Right lobe of liver (tissue), 6 donors: Measurements from ENCODE around the gene PPP6R1. TPM values are rescaled to one million over a fixed set of nuclear protein-coding genes. Genes with fewer than 3 reads are reported as not detected.

ENCODE experiments used
- ATAC-seq, 4 donors: fragments of 200-7000 bp; cut with Tn5 transposase; one replicate each; pipeline ENCODE4 v1.9.1; 2020; ENCODE audit warnings: mild to moderate bottlenecking in 4 of 4, moderate library complexity in 4 of 4
- DNase-seq, 3 donors: peaks; one replicate each; pipeline ENCODE4 v3.0.0-alpha.2; 2020
- H3K27ac ChIP-seq, 3 donors: fragments of 200-600 bp; one replicate each; pipeline ENCODE4 v1.8.0; 2022
- H3K27me3 ChIP-seq, 2 donors: fragments of 200-600 bp; one replicate each; pipeline ENCODE4 v1.8.0; 2022
- H3K36me3 ChIP-seq, 4 donors: fragments of 200-600 bp; sonication (generic) in 1 of 4; one replicate each; pipeline versions ENCODE4 v1.5.1 to v1.8.0; 2017 to 2022; ENCODE audit warnings: control low read depth in 1 of 4
- H3K4me1 ChIP-seq, 4 donors: fragments of 200-600 bp; sonication (generic) in 1 of 4; one replicate each; pipeline versions ENCODE4 v1.5.1 to v1.8.0; 2017 to 2022; ENCODE audit warnings: control low read depth in 1 of 4
- H3K4me3 ChIP-seq, 3 donors: fragments of 200-600 bp; one replicate each; pipeline ENCODE4 v1.8.0; 2022
- H3K9me3 ChIP-seq, 4 donors: fragments of 200-600 bp; sonication (generic) in 1 of 4; one replicate each; pipeline versions ENCODE4 v1.5.1 to v1.8.0; 2017 to 2022; ENCODE audit warnings: control low read depth in 1 of 4
- POLR2A ChIP-seq: fragments of 450-650 bp; IDR thresholded peaks from one replicate; pipeline ENCODE4 v1.6.1; 2017; ENCODE audit warnings: antibody characterized with exemption, mild to moderate bottlenecking
- WGBS: methylation state at CpG from one replicate; pipeline ENCODE4 v1.1.6; 2018; ENCODE audit warnings: low coverage, low lambda C conversion rate; ENCODE audit not compliant: insufficient coverage; ENCODE audit errors: missing lambda C conversion rate; 5-methylcytosine and 5-hydroxymethylcytosine counted together
- intact Hi-C, 2 donors: fragments of 100-400 bp; cut with DNase I; formaldehyde crosslinking; loops; one replicate each; pipeline versions ENCODE4 v1.11.2 to v1.14.1; 2022
- total RNA-seq, 6 experiments: library from RNA; depleted of rRNA in 2 of 6; stranded (reverse); fragments of >200 nt in 2 of 6; fragmentation: NEBNext Ultra II Directional in 3 of 6; extraction: Animal tissue kit (Norgen Biotek cat#: 25700) in 3 of 6; gene quantifications; one replicate each; pipeline versions ENCODE4 v1.1.0 to v1.2.4, GENCODE V29; 2016 to 2023
- TF ChIP-seq, protein P1 (sequence below), 4 donors: fragments of 200-600 bp in 3 of 4; fragments of 450-650 bp in 1 of 4; IDR thresholded peaks; one replicate each; pipeline versions ENCODE4 v1.5.1 to v1.8.0; 2016 to 2022; ENCODE audit warnings: antibody characterized with exemption in 4 of 4, mild to moderate bottlenecking in 2 of 4
- donor health status: DM: no; HTN: yes; CAD: no.
- donor health status: DM: no; HTN: no; CAD: no.
- donor health status: DM: no; HTN: no; CAD: no.
- donor health status: DM: no; HTN: yes; CAD: no.
- donor health status: DM: no; HTN: yes; CAD: no.

The PPP6R1 gene
- total RNA-seq, 6 experiments from 2014 or later: 26.4 to 39.6 (median 30.2) TPM

- TF ChIP-seq, protein P1, sequence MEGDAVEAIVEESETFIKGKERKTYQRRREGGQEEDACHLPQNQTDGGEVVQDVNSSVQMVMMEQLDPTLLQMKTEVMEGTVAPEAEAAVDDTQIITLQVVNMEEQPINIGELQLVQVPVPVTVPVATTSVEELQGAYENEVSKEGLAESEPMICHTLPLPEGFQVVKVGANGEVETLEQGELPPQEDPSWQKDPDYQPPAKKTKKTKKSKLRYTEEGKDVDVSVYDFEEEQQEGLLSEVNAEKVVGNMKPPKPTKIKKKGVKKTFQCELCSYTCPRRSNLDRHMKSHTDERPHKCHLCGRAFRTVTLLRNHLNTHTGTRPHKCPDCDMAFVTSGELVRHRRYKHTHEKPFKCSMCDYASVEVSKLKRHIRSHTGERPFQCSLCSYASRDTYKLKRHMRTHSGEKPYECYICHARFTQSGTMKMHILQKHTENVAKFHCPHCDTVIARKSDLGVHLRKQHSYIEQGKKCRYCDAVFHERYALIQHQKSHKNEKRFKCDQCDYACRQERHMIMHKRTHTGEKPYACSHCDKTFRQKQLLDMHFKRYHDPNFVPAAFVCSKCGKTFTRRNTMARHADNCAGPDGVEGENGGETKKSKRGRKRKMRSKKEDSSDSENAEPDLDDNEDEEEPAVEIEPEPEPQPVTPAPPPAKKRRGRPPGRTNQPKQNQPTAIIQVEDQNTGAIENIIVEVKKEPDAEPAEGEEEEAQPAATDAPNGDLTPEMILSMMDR (IDR thresholded peaks at IDR 0.05): no peak
- no peak for TF ChIP-seq POLR2A
- Histone ChIP-seq H3K27ac (no peak overlapping the region), H3K27me3 (no peaks in the 10 kb centered on the region), H3K9me3 (no peaks in the 10 kb centered on the region), H3K36me3 (no peaks in the 10 kb centered on the region), H3K4me1 (no peaks in the 10 kb centered on the region), H3K4me3 (no peak overlapping the region)
- no CpG with 5 or more reads among the region's 11 CpGs for WGBS
- intact Hi-C loops: loop anchor here in 1 of 2 donors (10.0 kb wide), 1 partner anchor 101 kb away; the partner anchor contains the start of gene UBE2S
- DNase-seq (no peak), ATAC-seq (no peak)
These were observed 44.7 kb upstream of the PPP6R1 start for GRCh38 chr19:55303477-55303876.

DNA sequence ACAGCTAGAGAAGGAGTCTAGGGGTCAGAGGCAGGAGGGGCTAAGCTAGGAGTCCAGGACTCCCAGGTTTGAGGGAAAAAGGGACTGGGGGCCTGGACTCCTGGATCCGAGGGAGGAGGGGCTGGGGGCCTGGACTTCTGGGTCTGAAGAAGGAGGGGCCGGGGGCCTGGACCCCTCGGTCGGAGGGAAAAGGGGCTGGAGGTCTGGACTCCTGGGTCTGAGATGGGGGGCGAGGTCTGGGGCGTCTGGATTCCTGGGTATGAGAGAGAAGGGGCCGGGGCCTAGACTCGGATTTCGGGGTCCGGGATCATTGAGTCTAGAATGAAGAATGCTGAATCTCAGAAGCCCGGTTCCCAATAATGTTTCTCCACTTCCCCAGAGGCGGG, 43.5 kb upstream of the PPP6R1 start:
- WGBS: 49% methylated on average over 10 of the region's 12 CpGs
- DNase-seq (no peak), ATAC-seq (no peak)
- TF ChIP-seq, protein P1 (IDR thresholded peaks at IDR 0.05): no peak
- no peak for TF ChIP-seq POLR2A
- intact Hi-C loops: loop anchor here in 1 of 2 donors (10.0 kb wide), 1 partner anchor 102 kb away; the partner anchor contains the start of gene UBE2S
- Histone ChIP-seq H3K27me3 (no peaks in the 10 kb centered on the region), H3K9me3 (no peaks in the 10 kb centered on the region), H3K27ac (no peak overlapping the region), H3K36me3 (no peaks in the 10 kb centered on the region), H3K4me3 (no peak overlapping the region), H3K4me1 (no peaks in the 10 kb centered on the region)

DNA sequence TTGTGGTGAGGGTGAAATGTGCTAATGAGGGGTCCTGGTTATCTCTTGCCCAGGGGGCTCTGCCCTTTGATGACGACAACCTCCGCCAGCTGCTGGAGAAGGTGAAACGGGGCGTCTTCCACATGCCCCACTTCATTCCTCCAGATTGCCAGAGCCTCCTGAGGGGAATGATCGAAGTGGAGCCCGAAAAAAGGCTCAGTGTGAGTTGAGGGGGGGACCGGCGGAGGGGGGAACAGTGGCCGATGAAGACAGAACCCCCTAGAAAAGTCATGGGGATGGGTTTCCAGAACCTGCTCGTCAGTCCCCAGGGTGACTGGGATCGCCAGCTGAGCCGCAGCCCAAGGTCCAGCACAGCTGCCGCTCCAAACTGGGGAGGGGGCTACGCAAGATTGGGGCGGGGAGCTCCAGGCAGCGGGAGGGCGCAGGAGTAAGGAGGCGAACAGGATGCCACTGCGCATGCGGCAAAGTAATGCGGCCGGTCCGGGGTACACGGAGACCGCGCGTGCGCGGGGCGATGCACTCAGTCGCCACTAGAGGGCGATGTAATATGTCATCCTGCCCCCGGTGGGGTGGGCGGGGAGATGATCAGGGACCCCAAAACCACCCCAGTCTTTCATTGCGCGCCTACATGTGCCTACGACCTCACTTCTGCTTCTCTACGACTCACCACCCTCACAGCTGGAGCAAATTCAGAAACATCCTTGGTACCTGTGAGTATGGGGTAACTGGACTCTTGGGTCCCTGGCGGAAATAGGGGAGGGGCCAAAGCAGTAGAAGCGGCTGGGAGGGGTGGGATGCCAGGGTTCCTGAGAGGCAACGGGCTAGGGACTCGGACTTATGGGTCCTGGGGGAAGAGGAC, 42.9 kb upstream of the PPP6R1 start:
- H3K27me3 ChIP-seq: no peaks in the 10 kb centered on the region
- H3K4me3 ChIP-seq: peak overlapping the region in 2 of 3 donors; percentile 17 to 42
- no peaks in the 10 kb centered on the region for H3K36me3 ChIP-seq
- no peaks in the 10 kb centered on the region for H3K4me1 ChIP-seq
- 9% methylated on average over 8 of the region's 42 CpGs for WGBS
- no peaks in the 10 kb centered on the region for H3K9me3 ChIP-seq
- intact Hi-C loops: loop anchor here in 1 of 2 donors (10.0 kb wide), 1 partner anchor 103 kb away; the partner anchor contains the start of gene UBE2S
- ATAC-seq: peak; percentile 86 to 97 (median 95)
- TF ChIP-seq POLR2A: no peak
- TF ChIP-seq, protein P1 (IDR thresholded peaks at IDR 0.05): peak; percentile 95 to 97 (median 96)
- H3K27ac ChIP-seq: no peak overlapping the region
- peak; percentile 89 to 91 (median 91) for DNase-seq

DNA sequence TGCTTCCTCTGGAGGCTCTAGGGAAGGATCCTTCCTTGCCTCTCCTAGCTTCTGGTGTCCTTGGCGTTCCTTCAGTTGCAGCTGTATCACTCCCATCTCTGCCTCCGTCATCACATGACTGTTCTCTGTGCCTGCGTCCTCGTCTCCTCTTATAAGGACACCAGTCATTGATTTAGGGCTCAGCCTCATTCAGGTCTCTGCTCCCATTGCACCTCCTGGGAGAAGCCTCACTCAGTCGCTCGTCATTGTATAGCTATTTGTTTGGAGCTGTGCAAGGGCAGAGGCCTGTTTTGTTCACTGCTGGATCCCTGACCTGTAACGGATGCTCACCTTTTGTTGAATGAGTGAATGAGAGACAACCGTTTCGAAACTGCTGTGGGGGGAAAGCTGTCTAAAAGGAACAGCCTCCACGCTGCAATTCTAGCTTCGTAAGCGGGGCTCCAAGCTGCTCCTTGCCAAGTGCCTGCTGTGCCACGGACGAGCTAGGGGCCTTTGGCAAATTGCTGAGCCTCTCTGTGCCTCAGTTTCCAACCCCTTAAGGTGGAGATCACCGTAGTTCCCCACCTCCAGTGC, 42.2 kb upstream of the PPP6R1 start:
- no peaks in the 10 kb centered on the region for H3K36me3 ChIP-seq
- ATAC-seq (no peak), DNase-seq (no peak)
- H3K4me1 ChIP-seq: no peaks in the 10 kb centered on the region
- no peaks in the 10 kb centered on the region for H3K9me3 ChIP-seq
- TF ChIP-seq, protein P1 (IDR thresholded peaks at IDR 0.05): no peak
- no peak for TF ChIP-seq POLR2A
- no peak overlapping the region for H3K4me3 ChIP-seq
- intact Hi-C loops: loop anchor here in 1 of 2 donors (10.0 kb wide), 1 partner anchor 104 kb away; the partner anchor contains the start of gene UBE2S
- 44% methylated on average over 7 of the region's 15 CpGs for WGBS
- no peak overlapping the region for H3K27ac ChIP-seq
- H3K27me3 ChIP-seq: no peaks in the 10 kb centered on the region
